Loucy (cell line): ENCODE results near the gene THOC6.
"Not testable (repeated sequence)": the region's sequence is repeated elsewhere in the genome, so short reads cannot be mapped to it uniquely, and the experiment has no call there.

Source experiments
- H2AFZ ChIP-seq: fragments of 200-600 bp; sonication (generic); 2 replicates; pipeline ENCODE4 v1.6.0; 2016; ENCODE audit warnings: antibody characterized with exemption, mild to moderate bottlenecking, low read length, moderate library complexity
- H3F3A ChIP-seq: fragments of 200-600 bp; 2 replicates; pipeline ENCODE4 v1.6.0; 2016; ENCODE audit warnings: antibody characterized with exemption, low read depth, mild to moderate bottlenecking
- H3K27me3 ChIP-seq: fragments of 200-600 bp; sonication (generic); 2 replicates; pipeline ENCODE4 v1.6.1; 2014; ENCODE audit warnings: low read length, mild to moderate bottlenecking; ENCODE audit not compliant: insufficient read depth, poor library complexity, severe bottlenecking
- H3K36me3 ChIP-seq: fragments of 200-600 bp; sonication (generic); 2 replicates; pipeline ENCODE4 v1.6.1; 2016; ENCODE audit warnings: low read length; ENCODE audit not compliant: insufficient read depth
- H3K4me1 ChIP-seq: fragments of 200-600 bp; sonication (generic); 2 replicates; pipeline ENCODE4 v1.5.1; 2014; ENCODE audit warnings: low read length, mild to moderate bottlenecking; ENCODE audit not compliant: insufficient read depth, poor library complexity, severe bottlenecking
- H3K4me2 ChIP-seq: fragments of 200-600 bp; sonication (generic); 2 replicates; pipeline ENCODE4 v1.6.0; 2014; ENCODE audit warnings: antibody characterized with exemption, low read length, low read depth, mild to moderate bottlenecking; ENCODE audit not compliant: poor library complexity, severe bottlenecking
- H3K4me3 ChIP-seq: fragments of 200-600 bp; sonication (generic); 2 replicates; pipeline ENCODE4 v1.5.1; 2014; ENCODE audit warnings: low read length, mild to moderate bottlenecking, mixed read lengths; ENCODE audit not compliant: poor library complexity, severe bottlenecking
- H3K79me2 ChIP-seq: fragments of 200-600 bp; sonication (generic); 2 replicates; pipeline ENCODE4 v1.6.1; 2014; ENCODE audit warnings: low read length; ENCODE audit not compliant: insufficient read depth
- H3K9ac ChIP-seq: fragments of 200-600 bp; sonication (generic); 2 replicates; pipeline ENCODE4 v1.6.0; 2014; ENCODE audit warnings: mild to moderate bottlenecking, low read depth, low read length, moderate library complexity; ENCODE audit not compliant: poor library complexity, severe bottlenecking
- H3K9me2 ChIP-seq: fragments of 200-600 bp; sonication (generic); replicated peaks from 2 replicates; pipeline ENCODE4 v1.6.1; 2016; ENCODE audit warnings: low read depth, low read length, mixed read lengths
- H3K9me3 ChIP-seq: fragments of 200-600 bp; sonication (generic); 2 replicates; pipeline ENCODE4 v1.6.1; 2014; ENCODE audit warnings: mild to moderate bottlenecking, antibody characterized with exemption, low read length, low read depth; ENCODE audit not compliant: insufficient read depth
- H4K20me1 ChIP-seq: fragments of 200-600 bp; sonication (generic); 2 replicates; pipeline ENCODE4 v1.6.0; 2014; ENCODE audit warnings: antibody characterized with exemption, low read length, mild to moderate bottlenecking; ENCODE audit not compliant: insufficient read depth, poor library complexity, severe bottlenecking
- CTCF ChIP-seq: fragments of 200-600 bp; sonication (generic); conservative IDR thresholded peaks from 2 replicates; pipeline ENCODE4 v1.5.1; 2014; ENCODE audit warnings: mild to moderate bottlenecking, antibody characterized with exemption, low read length
- EZH2phosphoT487 ChIP-seq: fragments of 200-600 bp; IDR thresholded peaks from 2 replicates; pipeline ENCODE4 v1.6.1; 2018; ENCODE audit warnings: antibody characterized with exemption, mild to moderate bottlenecking, moderate library complexity, borderline replicate concordance

THOC6 gene

GRCh38 chr16:3073448-3073847, 49.6 kb downstream of the THOC6 start:
- Histone ChIP-seq H3K4me1 (peaks cover 53% of the 10 kb centered on the region), H3K9ac (peak overlapping the region; percentile 100), H4K20me1 (no peaks in the 10 kb centered on the region)

DNA sequence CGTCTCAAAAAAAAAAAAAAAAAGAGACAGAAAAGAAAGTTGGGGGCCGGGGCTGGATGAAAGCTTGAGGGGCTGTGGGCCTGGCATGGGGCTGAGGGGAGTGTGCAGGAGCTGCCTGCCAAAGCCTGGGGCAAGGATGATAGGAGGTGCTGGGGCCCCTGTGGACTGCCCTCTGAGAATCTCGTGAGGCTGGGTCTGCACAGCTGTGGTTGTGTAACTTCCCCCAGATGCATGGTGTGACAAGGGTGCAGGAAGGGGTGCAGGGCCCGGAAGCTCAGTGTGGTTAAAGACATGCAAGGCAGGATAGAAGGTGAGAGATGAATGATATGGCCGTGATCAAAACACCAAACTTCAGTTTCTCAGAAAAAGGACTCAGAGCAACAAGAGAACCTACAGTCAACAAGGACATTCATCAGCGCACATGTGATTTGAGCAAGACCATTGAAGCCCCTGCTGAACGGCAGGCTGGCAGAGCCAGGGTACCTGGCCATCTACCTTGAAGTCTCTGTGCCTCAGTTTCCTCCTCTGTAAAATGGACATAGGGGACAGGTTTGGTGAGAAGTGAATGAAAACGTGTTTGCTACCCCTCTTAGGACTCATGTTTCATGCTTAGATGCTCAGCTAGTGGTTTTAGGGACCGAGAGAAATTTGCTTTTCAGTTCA, 51.2 kb downstream of the THOC6 start:
- Histone ChIP-seq H3K9me3 (no peaks in the 10 kb centered on the region), H3K9ac (peak overlapping the region; percentile 100), H4K20me1 (no peaks in the 10 kb centered on the region), H3K27me3 (no peaks in the 10 kb centered on the region), H3K4me2 (peak overlapping the region; percentile 91), H3K4me3 (peak overlapping the region; percentile 91), H2AFZ (no peak overlapping the region), H3K79me2 (peaks cover 5% of the 10 kb centered on the region; the same call in 1 of the 2 replicates), H3K9me2 (no peaks in the 10 kb centered on the region), H3F3A (peaks cover 14% of the 10 kb centered on the region), H3K4me1 (peaks cover 62% of the 10 kb centered on the region), H3K36me3 (no peaks in the 10 kb centered on the region)
- TF ChIP-seq CTCF = no peak
- TF ChIP-seq EZH2phosphoT487 = no peak

More at GRCh38 chr16:3073448-3073847, 49.6 kb downstream of the THOC6 start:
- Histone ChIP-seq H3F3A (peaks cover 14% of the 10 kb centered on the region), H3K4me2 (peak overlapping the region; percentile 91), H3K9me2 (no peaks in the 10 kb centered on the region), H3K27me3 (no peaks in the 10 kb centered on the region), H3K4me3 (peak overlapping the region; percentile 91), H3K9me3 (no peaks in the 10 kb centered on the region), H3K79me2 (peaks cover 9% of the 10 kb centered on the region; the same call in 1 of the 2 replicates), H3K36me3 (no peaks in the 10 kb centered on the region), H2AFZ (no peak overlapping the region)
- TF ChIP-seq EZH2phosphoT487 (no peak), CTCF (no peak)

DNA sequence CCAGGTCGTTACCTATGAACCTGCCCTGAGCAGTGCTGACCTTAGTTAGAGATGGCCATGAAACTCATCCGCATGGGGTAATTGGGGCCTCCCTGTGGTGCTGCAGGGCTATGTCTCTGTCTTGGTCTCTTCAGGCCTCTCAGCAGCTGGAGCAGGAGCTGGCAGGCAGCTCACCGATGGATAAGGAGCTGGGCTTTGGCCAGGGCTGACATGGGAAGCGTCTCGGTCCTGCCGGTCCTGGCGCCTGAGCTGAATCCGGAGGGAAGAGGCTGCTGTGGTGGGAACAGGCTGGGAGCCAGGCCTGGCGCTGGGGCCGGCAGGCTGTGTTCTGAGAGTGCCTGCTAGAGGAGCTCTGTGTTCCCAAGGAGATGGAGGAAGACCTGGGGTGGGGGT, 51.7 kb downstream of the THOC6 start:
- H3K9me3 ChIP-seq = no peaks in the 10 kb centered on the region
- peak overlapping the region; percentile 91 for H3K4me3 ChIP-seq
- peaks cover 58% of the 10 kb centered on the region for H3K4me1 ChIP-seq
- H3K79me2 ChIP-seq = peaks cover 5% of the 10 kb centered on the region; the same call in 1 of the 2 replicates
- H3F3A ChIP-seq = peaks cover 14% of the 10 kb centered on the region
- TF ChIP-seq CTCF (no peak), EZH2phosphoT487 (no peak)
- H3K36me3 ChIP-seq = no peaks in the 10 kb centered on the region
- H3K27me3 ChIP-seq = no peaks in the 10 kb centered on the region
- no peaks in the 10 kb centered on the region for H3K9me2 ChIP-seq
- H4K20me1 ChIP-seq = no peaks in the 10 kb centered on the region
- no peak overlapping the region for H2AFZ ChIP-seq
- H3K9ac ChIP-seq = peak overlapping the region; percentile 100
- H3K4me2 ChIP-seq = peak overlapping the region; percentile 91

- Histone ChIP-seq H3K4me3 (peak overlapping the region; percentile 91), H3K9ac (peak overlapping the region; percentile 100)
These were observed 52.1 kb downstream of the THOC6 start for GRCh38 chr16:3075946-3076345.

More at GRCh38 chr16:3075946-3076345, 52.1 kb downstream of the THOC6 start:
- Histone ChIP-seq H3K4me1 (peaks cover 56% of the 10 kb centered on the region), H3K4me2 (peak overlapping the region; percentile 91), H3F3A (peaks cover 14% of the 10 kb centered on the region)
- H3K9me3 ChIP-seq, H2AFZ ChIP-seq, H3K36me3 ChIP-seq, H3K79me2 ChIP-seq, H4K20me1 ChIP-seq, H3K9me2 ChIP-seq, H3K27me3 ChIP-seq: not testable (repeated sequence)
